ENCODE data around the gene MYO15B.
A peak's percentile ranks its signal among the peaks of the same experiment; 100 is the strongest.

MYO15B gene

DNA sequence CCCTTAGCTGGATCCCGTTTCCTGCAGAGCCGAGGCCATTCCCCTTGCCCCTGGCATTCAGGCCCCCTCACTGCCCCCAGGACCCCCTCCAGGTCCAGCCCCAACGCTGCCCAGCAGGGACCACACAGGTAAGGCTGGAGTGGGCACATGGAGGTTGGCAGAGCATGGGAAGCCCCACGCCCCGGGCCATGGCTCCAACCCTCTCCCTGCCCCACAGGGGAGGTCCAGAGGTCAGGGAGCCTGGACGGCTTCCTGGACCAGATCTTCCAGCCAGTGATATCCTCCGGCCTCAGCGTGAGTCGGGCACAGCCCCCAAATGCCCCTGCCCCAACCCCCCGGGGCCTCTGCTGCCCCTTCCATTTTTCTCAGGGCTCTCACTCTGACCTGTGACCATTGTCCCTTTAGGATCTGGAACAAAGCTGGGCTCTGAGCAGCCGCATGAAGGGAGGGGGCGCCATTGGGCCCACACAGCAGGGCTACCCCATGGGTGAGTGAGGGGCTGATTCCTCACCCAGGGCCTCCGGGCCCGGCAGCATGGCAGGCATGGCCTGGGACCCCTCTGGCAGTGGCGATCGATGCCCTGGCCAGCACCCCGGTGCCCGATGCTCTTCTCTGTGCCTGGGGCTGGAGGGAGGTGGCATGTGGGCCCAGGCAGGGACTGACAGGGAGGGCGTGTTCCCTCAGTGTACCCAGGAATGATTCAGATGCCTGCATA lies 27.1 kb downstream of the MYO15B start:
- no peak for DNase-seq
- Mint-ChIP-seq H3K36me3 (no peaks in the 10 kb centered on the region), H3K4me3 (no peak overlapping the region), H3K4me1 (no peaks in the 10 kb centered on the region), H3K9me3 (no peaks in the 10 kb centered on the region), H3K27ac (no peak overlapping the region), H3K27me3 (no peaks in the 10 kb centered on the region)
- CTCF ChIA-PET: interaction anchor here (0.6 kb wide), 1 partner anchor 18 kb away, joined by 3 read pairs; no protein-coding TSS in a partner anchor

DNA sequence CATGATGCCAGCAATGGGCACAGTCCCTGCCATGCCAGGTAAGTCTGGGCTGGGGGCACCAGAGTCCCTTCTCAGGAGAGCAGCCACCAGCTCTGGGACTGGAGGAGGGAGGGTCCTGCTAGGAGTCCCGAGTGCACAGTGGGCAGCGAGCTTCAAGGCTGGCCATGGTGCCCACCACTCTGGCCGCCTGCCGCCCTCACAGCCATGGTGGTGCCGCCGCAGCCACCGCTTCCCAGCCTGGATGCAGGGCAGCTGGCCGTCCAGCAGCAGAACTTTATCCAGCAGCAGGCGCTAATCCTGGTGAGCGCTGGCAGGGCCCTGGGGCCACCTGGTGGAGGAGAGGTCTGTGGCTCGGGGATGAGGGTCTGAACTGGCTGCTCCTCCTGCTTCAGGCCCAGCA lies 27.7 kb downstream of the MYO15B start:
- Mint-ChIP-seq H3K4me1 (no peaks in the 10 kb centered on the region), H3K36me3 (no peaks in the 10 kb centered on the region), H3K9me3 (no peaks in the 10 kb centered on the region), H3K4me3 (no peak overlapping the region), H3K27ac (no peak overlapping the region), H3K27me3 (no peaks in the 10 kb centered on the region)
- DNase-seq: no peak
- CTCF ChIA-PET: no interaction called here

DNA sequence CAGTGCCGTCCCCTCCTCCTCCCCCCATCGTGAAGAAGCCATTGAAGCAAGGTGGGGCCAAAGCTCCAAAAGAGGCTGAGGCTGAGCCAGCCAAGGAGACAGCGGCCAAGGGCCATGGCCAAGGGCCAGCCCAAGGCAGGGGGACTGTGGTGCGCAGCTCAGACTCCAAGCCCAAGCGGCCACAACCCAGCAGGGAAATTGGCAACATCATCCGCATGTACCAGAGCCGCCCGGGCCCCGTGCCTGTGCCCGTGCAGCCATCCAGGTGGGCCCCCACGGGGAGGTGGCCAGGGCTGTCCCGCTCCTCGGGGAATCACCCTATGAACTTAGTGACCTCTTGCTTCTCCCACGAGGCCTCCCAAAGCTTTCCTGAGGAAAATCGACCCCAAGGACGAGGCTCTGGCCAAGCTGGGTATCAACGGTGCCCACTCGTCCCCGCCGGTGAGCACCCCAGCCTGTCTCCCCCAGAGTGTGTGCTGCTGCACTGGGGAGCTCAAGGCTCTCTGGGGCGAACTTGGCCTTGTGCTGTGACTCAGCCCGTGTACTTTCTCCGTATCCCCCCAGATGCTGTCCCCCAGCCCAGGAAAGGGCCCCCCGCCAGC lies 29.0 kb downstream of the MYO15B start:
- H3K36me3 Mint-ChIP-seq: no peaks in the 10 kb centered on the region
- no peak overlapping the region for H3K27ac Mint-ChIP-seq
- no peaks in the 10 kb centered on the region for H3K9me3 Mint-ChIP-seq
- no peaks in the 10 kb centered on the region for H3K27me3 Mint-ChIP-seq
- no peak for DNase-seq
- CTCF ChIA-PET: interaction anchor here (0.6 to 2.2 kb wide), 5 partner anchors 10 to 195 kb away, joined by 3 to 9 read pairs (median 3); partner anchors contain the start of gene SMIM5
- no peaks in the 10 kb centered on the region for H3K4me1 Mint-ChIP-seq
- no peak overlapping the region for H3K4me3 Mint-ChIP-seq

DNA sequence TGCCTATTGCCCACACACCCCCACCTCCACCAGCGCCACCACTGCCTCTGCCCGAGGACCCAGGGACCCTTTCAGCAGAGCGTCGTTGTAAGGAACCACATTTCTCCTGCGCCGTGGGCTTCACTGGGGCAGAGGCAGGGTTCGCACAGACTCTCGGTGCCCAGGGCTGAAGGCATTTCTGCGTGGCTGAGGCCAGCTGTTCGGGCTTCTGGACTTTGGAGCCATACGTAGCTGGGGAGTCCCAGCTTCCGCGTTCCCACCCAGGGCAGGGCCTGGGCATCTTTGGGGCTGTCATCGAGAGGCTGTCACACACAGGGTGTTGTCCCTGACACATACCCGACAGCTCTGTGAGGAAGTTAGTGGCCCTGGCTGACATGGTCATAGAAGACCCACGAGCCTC lies 29.6 kb downstream of the MYO15B start:
- H3K4me3 Mint-ChIP-seq: no peak overlapping the region
- H3K27me3 Mint-ChIP-seq: no peaks in the 10 kb centered on the region
- no peak for DNase-seq
- no peaks in the 10 kb centered on the region for H3K4me1 Mint-ChIP-seq
- H3K27ac Mint-ChIP-seq: no peak overlapping the region
- CTCF ChIA-PET: interaction anchor here (0.9 to 2.2 kb wide), 3 partner anchors 11 to 131 kb away, joined by 3 to 9 read pairs (median 3); partner anchors contain the start of gene SMIM5
- no peaks in the 10 kb centered on the region for H3K36me3 Mint-ChIP-seq
- no peaks in the 10 kb centered on the region for H3K9me3 Mint-ChIP-seq

DNA sequence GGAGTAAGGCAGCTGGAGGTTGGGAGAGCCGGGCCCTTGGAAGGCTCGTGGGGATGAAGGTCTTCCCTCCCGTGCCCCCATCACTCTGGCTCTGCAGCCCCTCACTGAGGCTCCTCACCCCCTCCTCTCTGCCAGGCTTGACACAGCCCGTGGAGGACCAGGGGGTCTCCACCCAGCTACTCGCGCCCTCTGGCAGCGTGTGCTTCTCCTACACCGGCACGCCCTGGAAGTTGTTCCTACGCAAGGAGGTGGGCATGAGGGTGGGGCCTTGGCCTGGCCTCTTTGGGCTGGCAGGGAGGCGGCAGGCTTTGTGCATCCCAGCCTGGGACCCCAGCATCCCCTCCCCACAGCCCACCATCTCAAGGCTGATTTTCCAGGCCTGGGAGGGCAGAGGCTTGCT lies 30.1 kb downstream of the MYO15B start:
- CTCF ChIA-PET: interaction anchor here (1.2 to 2.2 kb wide), 2 partner anchors 11 to 16 kb away, joined by 3 to 9 read pairs; partner anchors contain the start of gene SMIM5
- H3K27ac Mint-ChIP-seq: no peak overlapping the region
- no peaks in the 10 kb centered on the region for H3K9me3 Mint-ChIP-seq
- no peaks in the 10 kb centered on the region for H3K27me3 Mint-ChIP-seq
- H3K4me3 Mint-ChIP-seq: no peak overlapping the region
- H3K36me3 Mint-ChIP-seq: no peaks in the 10 kb centered on the region
- DNase-seq: no peak
- H3K4me1 Mint-ChIP-seq: no peaks in the 10 kb centered on the region

DNA sequence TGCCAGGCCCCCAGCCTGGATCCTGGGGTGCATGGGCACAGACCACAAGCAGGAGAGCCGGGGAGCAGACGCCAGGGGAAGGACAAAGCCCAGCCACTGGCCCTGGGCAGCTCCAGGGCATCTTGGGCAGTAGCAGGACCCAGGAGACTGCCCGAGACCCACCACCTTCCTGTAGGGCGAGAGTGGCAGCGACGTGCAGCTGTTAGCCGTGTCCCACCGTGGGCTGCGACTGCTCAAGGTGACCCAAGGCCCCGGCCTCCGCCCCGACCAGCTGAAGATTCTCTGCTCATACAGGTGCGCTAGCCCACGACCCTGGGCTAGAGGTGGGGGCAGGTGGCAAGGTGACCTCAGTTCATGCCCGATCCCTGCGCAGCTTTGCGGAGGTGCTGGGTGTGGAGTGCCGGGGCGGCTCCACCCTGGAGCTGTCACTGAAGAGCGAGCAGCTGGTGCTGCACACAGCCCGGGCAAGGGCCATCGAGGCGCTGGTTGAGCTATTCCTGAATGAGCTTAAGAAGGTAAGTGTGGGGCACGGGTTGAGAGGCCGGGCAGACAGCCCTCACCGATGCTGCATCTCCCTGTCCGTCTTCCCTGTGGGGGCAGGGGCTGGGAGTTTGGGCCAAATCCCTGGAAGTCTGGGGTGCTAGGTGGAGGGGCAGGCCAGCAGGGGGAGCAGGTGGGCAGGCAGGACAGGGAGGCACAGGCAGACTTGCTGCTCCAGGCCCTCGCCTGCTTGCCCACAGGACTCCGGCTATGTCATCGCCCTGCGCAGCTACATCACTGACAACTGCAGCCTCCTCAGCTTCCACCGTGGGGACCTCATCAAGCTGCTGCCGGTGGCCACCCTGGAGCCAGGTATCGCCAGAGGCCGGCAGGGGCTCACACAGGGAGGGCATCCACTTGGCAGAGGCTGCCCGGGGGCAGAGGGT lies 32.2 kb downstream of the MYO15B start:
- Mint-ChIP-seq H3K27ac (no peak overlapping the region), H3K4me3 (no peak overlapping the region), H3K9me3 (no peaks in the 10 kb centered on the region), H3K27me3 (no peaks in the 10 kb centered on the region), H3K36me3 (no peaks in the 10 kb centered on the region), H3K4me1 (no peaks in the 10 kb centered on the region)
- CTCF ChIA-PET: interaction anchor here (0.7 to 3.7 kb wide), 10 partner anchors 9 to 133 kb away, joined by 3 to 26 read pairs (median 6); partner anchors contain the start of gene SMIM5
- peak; percentile 55 for DNase-seq

DNA sequence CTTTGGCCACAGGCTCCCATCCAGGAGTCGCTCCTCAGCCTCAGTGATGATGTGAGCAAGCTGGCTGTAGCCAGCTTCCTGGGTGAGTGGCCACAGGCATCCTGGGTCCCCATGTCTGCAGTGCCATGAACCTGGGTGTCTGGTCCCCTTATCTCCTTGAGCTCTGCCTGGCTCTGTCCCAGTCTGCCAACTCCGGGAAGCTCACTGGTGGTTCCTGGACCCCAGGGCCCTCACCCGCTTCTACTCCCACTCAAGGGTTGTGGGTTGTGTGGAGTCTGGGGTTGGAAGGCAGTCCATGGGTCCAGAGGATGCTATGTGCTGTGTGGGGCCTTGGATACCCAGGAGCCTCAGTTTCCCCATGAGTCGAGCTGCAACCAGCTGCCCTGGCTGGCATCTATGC lies 33.9 kb downstream of the MYO15B start:
- no peak for DNase-seq
- H3K4me1 Mint-ChIP-seq: no peaks in the 10 kb centered on the region
- H3K27ac Mint-ChIP-seq: no peak overlapping the region
- no peaks in the 10 kb centered on the region for H3K27me3 Mint-ChIP-seq
- H3K9me3 Mint-ChIP-seq: no peaks in the 10 kb centered on the region
- CTCF ChIA-PET: interaction anchor here (0.7 to 3.7 kb wide), 5 partner anchors 9 to 132 kb away, joined by 3 to 26 read pairs (median 7); partner anchors contain the start of gene SMIM5
- no peaks in the 10 kb centered on the region for H3K36me3 Mint-ChIP-seq
- H3K4me3 Mint-ChIP-seq: no peak overlapping the region

DNA sequence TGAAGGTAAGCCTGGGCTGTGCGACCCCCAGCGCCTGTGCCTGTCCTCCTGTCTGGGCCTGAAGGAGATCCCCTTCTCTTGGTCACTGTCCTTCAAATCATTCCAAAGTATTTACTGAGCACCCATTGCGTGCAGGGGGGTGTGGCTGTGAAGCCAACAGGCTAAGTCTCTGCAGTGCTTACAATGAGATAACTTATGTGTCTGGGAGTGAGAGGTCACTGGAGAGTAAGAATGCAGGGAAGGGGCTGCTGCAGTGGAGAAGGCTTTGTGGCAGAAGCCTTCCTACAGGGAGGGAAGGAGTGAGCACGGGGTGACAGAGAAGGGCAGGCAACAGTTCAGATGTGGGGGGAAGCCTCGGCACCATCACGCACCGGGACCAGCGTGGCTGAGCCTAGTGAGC lies 34.5 kb downstream of the MYO15B start:
- Mint-ChIP-seq H3K27me3 (no peaks in the 10 kb centered on the region), H3K9me3 (no peaks in the 10 kb centered on the region), H3K4me1 (no peaks in the 10 kb centered on the region), H3K4me3 (no peak overlapping the region), H3K27ac (no peak overlapping the region), H3K36me3 (no peaks in the 10 kb centered on the region)
- CTCF ChIA-PET: interaction anchor here (0.7 to 18.1 kb wide), 5 partner anchors 8 to 129 kb away, joined by 3 to 380 read pairs (median 12); partner anchors contain the start of gene SMIM5
- no peak for DNase-seq

DNA sequence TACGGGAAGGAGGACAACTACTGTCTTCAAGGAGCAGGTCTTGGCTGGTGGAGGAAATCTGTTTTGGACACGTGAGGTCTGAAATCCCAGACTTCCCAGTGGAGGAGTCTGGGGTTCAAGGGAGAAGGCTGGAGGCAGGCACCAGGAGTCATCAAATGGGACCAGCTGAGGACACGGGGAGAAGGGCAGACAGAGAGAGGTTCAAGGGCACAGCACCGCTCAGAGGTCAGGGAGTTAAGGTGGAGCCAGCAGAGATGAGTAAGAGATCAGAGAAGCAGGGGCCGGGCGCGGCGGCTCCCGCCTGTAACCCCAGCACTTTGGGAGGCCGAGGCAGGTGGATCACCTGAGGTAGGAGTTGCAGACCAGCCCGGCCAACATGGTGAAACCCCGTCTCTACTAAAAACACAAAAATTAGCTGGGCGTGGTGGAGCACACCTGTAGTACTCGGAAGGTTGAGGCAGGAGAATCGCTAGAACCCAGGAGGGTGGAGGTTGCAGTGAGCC lies 35.2 kb downstream of the MYO15B start:
- CTCF ChIA-PET: interaction anchor here (3.2 to 18.1 kb wide), 3 partner anchors 12 to 127 kb away, joined by 12 to 380 read pairs (median 30); partner anchors contain the start of gene SMIM5
- DNase-seq: no peak
- Mint-ChIP-seq H3K27me3 (no peaks in the 10 kb centered on the region), H3K9me3 (no peaks in the 10 kb centered on the region), H3K4me1 (no peaks in the 10 kb centered on the region), H3K36me3 (no peaks in the 10 kb centered on the region), H3K27ac (no peak overlapping the region), H3K4me3 (no peak overlapping the region)

DNA sequence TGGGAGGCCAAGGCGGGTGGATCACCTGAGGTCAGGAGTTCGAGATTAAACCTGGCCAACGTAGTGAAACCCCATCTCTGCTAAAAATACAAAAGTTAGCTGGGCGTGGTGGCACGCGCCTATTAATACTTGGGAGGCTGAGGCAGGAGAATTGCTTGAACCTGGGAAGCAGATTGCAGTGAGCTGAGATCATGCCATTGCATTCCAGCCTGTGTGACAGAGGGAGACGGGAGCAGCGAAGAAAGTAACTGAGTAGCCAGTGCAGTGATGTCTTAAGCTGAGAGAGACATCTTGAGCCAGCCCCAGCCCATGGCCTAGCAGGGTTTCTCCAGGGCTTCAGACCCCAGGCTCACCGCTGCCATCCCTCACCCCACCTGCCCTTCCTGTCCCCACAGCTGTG lies 35.8 kb downstream of the MYO15B start:
- CTCF ChIA-PET: interaction anchor here (0.6 to 18.1 kb wide), 4 partner anchors 11 to 126 kb away, joined by 3 to 380 read pairs (median 21); partner anchors contain the start of gene SMIM5
- H3K27me3 Mint-ChIP-seq: no peaks in the 10 kb centered on the region
- H3K4me3 Mint-ChIP-seq: no peak overlapping the region
- H3K4me1 Mint-ChIP-seq: no peaks in the 10 kb centered on the region
- no peak for DNase-seq
- no peak overlapping the region for H3K27ac Mint-ChIP-seq
- no peaks in the 10 kb centered on the region for H3K9me3 Mint-ChIP-seq
- H3K36me3 Mint-ChIP-seq: no peaks in the 10 kb centered on the region

DNA sequence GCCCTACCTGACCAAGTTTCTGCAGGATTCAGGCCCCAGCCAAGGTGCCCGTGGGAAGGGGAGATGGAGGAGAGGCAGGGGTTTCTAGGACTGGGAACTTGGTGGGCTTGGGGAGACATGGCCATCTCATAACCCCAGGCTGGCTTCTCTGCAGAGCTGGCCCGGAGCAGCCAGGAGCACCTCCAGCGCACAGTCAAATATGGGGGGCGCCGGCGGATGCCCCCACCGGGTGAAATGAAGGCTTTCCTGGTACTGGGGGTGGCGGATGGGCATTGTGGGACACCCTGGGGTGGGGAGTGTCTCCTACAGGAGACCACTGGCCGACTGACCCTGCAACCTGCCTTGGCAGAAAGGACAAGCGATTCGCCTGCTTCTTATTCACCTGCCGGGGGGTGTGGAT lies 36.4 kb downstream of the MYO15B start:
- Mint-ChIP-seq H3K4me3 (no peak overlapping the region), H3K27ac (no peak overlapping the region), H3K27me3 (no peaks in the 10 kb centered on the region), H3K36me3 (no peaks in the 10 kb centered on the region), H3K4me1 (no peaks in the 10 kb centered on the region), H3K9me3 (no peaks in the 10 kb centered on the region)
- CTCF ChIA-PET: interaction anchor here (0.6 to 18.1 kb wide), 5 partner anchors 11 to 125 kb away, joined by 3 to 380 read pairs (median 12); partner anchors contain the start of gene SMIM5
- DNase-seq: no peak

DNA sequence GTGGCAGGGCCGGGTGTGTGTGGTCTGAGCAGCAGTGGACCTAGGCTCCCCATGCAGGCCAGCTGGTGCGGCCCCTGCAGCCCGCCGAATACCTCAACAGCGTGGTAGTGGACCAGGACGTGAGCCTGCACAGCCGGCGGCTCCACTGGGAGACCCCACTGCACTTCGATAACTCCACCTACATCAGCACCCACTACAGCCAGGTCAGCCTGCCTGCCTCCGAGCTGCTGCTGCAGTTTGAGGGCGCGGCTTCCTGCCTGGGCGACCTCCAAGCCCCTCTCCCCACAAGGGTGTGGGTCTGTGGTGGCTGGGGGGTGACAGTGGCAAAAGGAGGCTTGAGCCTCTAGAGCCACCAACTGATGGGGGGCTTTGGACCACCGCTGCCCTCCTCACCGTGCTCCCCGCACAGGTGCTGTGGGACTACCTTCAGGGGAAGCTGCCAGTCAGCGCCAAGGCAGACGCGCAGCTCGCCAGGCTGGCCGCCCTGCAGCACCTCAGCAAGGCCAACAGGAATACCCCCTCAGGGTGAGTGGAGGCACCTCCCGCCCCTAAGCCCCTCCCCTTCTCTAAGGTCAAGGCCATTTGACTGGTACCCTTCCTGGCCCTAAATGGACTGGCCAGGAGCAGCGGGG lies 37.2 kb downstream of the MYO15B start:
- Mint-ChIP-seq H3K27me3 (no peaks in the 10 kb centered on the region), H3K9me3 (no peaks in the 10 kb centered on the region), H3K36me3 (no peaks in the 10 kb centered on the region), H3K4me1 (no peaks in the 10 kb centered on the region), H3K27ac (no peak overlapping the region), H3K4me3 (no peak overlapping the region)
- DNase-seq: no peak
- CTCF ChIA-PET: interaction anchor here (0.7 to 18.1 kb wide), 7 partner anchors 10 to 169 kb away, joined by 3 to 380 read pairs (median 7); partner anchors contain the start of gene SMIM5

DNA sequence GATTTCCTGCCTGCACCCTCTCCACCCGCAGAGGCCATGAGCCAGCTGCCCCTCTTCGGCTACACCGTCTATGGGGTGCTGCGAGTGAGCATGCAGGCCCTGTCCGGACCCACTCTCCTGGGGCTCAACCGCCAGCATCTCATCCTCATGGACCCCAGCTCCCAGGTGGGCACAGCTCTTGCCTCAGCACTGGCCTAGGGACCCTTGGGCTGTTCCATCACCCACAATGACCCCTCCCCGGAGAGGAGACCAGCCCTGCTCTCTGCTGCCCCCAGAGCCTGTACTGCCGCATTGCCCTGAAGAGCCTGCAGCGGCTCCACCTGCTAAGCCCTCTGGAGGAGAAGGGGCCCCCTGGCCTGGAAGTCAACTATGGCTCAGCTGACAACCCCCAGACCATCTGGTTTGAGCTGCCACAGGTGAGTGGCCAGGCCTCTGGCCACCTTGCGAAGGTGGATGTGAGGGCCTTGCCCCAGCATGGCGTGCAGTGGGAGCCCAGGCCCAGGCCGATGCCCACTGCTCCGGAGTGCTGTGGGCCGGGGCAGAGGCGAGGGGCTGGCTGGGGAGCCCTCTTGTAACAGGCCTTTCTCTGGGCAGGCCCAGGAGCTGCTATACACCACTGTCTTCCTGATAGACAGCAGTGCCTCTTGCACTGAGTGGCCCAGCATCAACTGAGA lies 38.4 kb downstream of the MYO15B start:
- no peaks in the 10 kb centered on the region for H3K4me1 Mint-ChIP-seq
- CTCF ChIA-PET: interaction anchor here (1.1 to 18.1 kb wide), 7 partner anchors 9 to 123 kb away, joined by 3 to 380 read pairs (median 7); partner anchors contain the start of gene SMIM5
- no peak overlapping the region for H3K4me3 Mint-ChIP-seq
- no peaks in the 10 kb centered on the region for H3K27me3 Mint-ChIP-seq
- no peaks in the 10 kb centered on the region for H3K36me3 Mint-ChIP-seq
- DNase-seq: peak; percentile 52
- H3K9me3 Mint-ChIP-seq: no peaks in the 10 kb centered on the region
- H3K27ac Mint-ChIP-seq: no peak overlapping the region

Data from activated naive CD4-positive, alpha-beta T cell treated with anti-CD3 and anti-CD28 coated beads, Interleukin-2, amount 10 ng/mL, durations not matched to agents 7 days and 5 days (primary cell).